Measurements from ENCODE around the gene RAB3C. TPM values are rescaled to one million over a fixed set of nuclear protein-coding genes. Genes with fewer than 3 reads are reported as not detected.

RAB3C gene
- total RNA-seq, 1 donor from 2014 or later = 1.8 TPM

GRCh38 chr5:58736214-58736613 is 153.3 kb downstream of the RAB3C start:
- ATAC-seq = no peak

GRCh38 chr5:58737671-58738070 is 154.8 kb downstream of the RAB3C start:
- ATAC-seq = no peak

GRCh38 chr5:58738336-58738735 is 155.5 kb downstream of the RAB3C start:
- no peak for ATAC-seq

DNA sequence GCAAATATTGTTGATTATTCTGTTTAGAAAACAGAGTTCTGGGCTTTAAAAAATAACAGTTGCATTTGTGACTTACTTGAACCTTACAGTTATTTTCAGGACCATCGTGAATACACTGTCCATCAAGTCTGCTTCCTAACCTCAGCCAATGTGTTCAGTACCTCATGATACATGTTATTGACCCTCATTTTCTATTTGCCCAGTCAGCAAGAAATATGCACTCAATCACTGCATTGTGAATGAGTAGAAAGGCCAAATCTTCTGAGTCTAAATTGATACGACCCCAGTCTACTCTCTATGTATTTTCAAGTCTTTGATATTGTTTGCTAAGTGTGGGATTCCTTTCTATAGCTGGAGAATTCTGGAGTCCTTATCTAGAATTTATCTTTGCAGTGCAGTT is 156.2 kb downstream of the RAB3C start:
- no peak for ATAC-seq

DNA sequence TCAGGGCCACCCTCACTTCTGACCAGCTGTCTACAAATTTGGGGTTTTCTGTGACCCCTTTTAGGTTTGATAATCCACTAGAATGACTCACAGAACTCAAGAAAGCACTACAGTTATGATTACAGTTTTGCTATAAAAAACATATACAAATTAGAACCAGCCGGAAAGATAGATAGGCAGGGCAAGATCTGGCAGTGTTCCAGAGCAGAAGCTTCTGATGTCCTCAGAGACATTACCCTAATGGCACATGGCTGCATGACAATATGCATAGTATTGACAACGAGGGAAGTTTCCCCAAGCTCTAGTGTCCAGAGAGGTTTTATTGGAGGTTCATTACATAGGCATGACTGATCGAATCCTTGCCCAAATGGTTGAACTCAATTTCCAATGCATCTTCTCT is 158.1 kb downstream of the RAB3C start:
- no peak for ATAC-seq

GRCh38 chr5:58745350-58745749 is 162.5 kb downstream of the RAB3C start:
- no peak for ATAC-seq

DNA sequence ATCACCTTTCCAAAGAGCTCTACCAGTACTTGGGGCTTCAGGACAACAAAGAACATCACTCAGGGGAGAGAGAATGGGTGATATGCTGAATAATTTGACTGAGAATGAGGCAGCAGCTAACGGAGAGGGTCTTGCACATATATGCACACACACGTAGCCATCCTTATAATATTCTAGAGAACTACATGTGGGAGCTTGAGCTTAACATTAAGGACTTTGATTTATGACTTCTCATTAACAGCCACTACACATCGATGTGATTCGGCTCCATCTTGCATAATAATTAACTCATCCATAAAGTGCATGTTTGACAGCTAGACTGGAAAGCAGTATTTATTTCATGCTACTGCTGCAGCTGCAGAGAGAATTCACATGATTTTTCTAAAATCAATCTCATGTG is 163.4 kb downstream of the RAB3C start:
- ATAC-seq = no peak

- no peak for ATAC-seq
These were observed 167.2 kb downstream of the RAB3C start for GRCh38 chr5:58750036-58750435.

- no peak for ATAC-seq
These were observed 168.5 kb downstream of the RAB3C start for GRCh38 chr5:58751222-58751837.

DNA sequence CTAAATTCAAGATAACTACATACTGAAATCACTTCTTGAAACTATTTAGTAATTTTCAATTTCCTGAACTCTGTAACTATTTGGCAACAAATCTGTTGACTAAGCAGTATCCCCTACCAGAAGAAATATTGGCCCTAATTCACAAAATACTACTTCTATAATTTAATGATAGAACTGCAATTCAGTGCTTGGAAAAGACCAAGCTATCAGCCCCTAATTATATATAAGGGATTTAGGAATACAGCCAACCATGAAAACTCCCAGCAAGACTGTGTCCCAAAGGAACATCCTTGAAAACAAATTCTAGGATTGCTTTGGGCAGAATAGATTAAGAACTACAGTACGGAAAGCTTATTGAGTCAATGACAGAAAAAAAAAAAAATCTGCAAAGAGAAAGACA is 169.2 kb downstream of the RAB3C start:
- ATAC-seq = no peak

- no peak for ATAC-seq
These were observed 170.6 kb downstream of the RAB3C start for GRCh38 chr5:58753446-58753845.

- no peak for ATAC-seq
These were observed 171.4 kb downstream of the RAB3C start for GRCh38 chr5:58754250-58754649.

DNA sequence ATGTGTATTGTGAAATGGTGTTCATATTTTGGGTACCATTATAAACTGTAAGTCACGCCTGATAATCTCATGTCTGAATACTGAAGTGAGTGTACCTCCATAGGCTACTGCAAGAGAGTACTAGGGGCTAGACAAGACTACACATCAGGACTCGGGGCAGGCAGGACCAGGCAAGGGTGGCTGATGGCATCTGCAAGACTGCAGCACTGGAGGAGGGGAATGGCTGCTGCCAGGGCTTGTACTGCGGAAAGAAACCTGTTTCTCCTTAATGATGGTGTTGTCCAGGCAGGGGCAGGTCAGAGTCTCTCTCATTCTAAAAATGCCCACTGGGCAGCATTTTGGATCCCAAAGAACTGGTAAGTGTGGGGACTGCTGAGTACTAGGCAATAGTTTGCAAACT is 172.5 kb downstream of the RAB3C start:
- ATAC-seq = no peak

- ATAC-seq = no peak
These were observed 176.9 kb downstream of the RAB3C start for GRCh38 chr5:58759745-58760144.

DNA sequence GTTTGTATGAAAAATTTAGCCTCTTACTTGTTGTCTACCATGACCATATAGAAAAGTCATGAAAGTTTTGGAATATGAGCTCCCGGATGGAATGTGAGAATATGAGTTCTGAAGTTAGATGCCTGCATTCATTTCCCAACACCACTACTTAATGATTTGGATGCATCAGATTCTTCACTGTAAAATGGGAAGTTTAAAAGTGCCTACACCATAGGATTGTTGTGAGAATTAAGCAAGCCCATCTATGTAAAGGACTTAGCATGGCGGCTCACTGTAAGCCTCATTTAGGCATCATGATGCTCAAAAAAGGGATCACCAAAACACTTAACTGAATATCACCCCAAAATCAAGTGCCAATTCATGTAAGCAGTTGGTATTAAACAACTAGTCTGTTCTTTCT is 177.3 kb downstream of the RAB3C start:
- no peak for ATAC-seq

DNA sequence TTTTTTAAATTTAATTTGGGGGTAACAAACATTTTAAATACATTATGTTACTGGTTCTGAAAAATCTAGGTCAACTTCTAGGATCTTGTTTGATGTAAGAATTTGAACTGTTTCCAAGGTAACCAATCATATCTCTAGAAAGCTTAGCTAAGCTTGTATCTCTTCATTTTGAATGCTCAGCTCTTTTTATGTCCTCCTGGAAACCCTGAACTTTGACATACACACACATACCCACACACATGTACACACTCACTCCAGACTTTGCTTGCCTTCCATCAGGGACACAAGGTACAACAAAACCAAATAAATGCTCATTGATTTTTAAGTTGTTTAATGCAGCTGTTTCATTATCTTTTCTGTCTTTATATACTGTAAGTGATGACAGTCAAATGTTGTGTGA is 178.5 kb downstream of the RAB3C start:
- ATAC-seq = no peak

- ATAC-seq = no peak
These were observed 180.5 kb downstream of the RAB3C start for GRCh38 chr5:58763390-58763789.

DNA sequence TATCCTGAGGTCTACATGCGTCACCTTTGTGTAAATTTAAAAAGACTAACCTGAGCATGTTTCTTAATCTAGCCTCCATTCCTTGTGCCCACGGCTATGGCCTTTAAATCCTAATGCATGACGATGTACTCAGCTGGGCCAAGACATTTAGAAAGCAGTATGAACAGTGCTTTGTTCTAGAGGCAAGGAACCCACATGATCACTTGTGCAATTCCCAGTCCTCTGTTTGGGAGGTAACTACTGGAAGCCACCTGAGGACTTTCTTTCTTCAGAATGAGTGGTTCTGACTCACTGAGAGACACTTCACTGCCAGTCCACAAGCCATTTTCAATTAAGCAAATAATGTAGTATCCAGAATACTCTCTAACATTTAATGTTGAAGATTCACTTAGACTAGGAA is 181.3 kb downstream of the RAB3C start:
- peak; percentile 79 for ATAC-seq

DNA sequence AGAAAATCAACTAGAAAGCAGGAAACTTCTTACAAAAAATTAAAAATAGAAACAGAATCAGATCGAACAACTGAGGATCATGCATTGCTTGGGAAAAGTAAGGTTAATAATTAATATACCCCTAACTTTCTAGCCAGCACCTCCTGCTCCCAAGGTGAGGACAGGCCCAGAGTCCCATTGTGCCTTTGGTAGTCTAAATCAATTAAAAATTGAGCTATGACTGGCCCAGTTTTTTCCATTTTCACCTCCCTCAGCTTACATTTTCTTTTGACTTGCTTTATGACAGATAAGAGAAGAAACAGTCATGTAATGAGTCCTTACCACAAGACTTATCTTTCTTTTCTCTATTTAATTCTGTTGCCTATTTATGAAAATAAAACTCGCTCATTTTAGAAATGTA is 182.2 kb downstream of the RAB3C start:
- ATAC-seq = no peak

GRCh38 chr5:58767104-58767503 is 184.2 kb downstream of the RAB3C start:
- no peak for ATAC-seq

DNA sequence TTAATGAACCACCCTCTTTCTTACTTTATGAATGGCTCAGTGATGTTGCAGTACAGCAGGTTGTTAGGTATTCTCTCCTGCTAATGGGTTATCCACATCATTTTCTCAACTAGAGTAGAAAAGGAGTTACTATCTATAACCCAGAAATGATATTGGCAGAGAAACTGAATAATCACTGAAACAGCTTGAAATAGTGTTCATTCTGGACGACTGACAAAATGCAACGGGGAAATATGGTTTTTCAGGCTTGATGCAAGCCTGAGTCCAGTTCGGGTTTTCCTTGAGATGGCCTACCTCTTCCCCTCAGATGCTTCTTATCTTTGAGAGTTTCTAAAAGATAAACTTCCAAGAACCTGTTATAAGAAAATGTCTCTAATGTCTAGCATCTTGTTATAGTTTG is 187.3 kb downstream of the RAB3C start:
- no peak for ATAC-seq

DNA sequence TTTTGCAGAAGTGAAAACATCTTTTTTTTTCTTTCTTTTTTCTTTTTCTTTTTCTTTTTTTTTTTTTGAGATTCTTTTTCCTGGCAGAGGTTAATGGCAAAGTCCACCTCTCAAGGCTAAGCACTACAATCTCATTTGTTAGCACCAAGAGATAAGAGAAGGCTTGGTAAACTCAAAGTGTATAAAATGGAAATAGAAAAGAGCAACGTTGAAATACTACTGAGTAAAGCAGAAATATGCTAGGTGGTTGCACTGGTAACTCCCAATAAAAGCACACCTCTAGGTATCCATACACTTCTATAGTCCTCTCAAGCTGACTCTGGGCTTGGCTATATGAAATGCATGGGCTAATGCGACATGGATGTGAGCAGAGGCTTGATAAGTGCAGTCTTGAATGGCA is 188.9 kb downstream of the RAB3C start:
- no peak for ATAC-seq

DNA sequence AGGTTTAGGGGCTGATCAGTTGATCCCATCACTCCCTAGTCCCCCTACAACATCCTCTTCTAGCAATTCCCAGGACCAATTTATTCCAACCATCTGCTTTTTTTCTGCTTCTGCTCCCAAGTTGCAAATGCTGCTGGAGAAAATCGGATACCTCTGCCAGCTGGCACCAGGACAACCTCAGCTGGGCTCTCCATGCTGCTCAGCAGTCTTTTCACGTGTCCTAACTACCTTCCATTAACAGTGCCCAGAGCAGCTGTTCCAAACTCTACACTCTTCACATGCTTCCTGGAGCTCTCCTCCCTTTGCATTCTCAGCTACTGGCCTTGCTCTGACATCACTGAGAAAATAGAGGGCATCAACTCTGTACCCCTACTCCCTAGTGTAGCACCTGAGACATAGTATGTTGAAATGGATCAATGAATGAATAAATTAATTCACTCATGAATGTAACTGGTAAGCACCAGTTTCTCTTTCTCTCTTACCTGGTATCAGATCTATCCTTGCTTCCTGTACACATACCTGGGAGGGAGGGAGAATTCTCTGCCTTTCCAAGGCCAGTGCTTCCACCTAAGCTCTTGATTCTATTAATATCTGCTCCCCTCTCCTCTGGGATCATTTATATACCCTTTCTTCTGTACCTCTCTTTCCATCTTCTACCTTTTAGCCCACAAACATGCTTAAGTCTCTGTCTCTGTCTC is 191.0 kb downstream of the RAB3C start:
- no peak for ATAC-seq

DNA sequence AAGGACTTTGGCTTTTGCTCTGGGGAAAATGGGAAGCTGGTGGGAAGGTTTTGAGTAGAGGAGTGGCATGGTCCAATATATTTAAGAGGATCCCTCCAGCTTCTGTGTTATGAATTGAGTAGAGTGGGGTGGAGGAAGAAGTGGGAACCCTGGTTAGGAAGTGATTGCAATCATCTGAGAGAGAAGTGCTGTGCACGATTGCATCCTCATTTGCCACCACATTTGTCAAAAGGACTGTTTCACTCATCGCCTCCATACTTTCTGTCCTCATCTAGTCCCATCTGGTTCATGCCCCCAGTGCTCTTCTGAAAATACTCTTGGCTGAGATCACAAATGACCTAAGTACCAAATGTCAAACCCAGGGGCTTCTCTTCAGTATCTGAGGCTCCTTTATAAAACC is 192.1 kb downstream of the RAB3C start:
- no peak for ATAC-seq

All from esophagus mucosa (tissue), 1 donor.